Activated naive CD4-positive, alpha-beta T cell treated with anti-CD3 and anti-CD28 coated beads for 36 hours (primary cell): ENCODE data around the gene GRK1. TPM values are rescaled to one million over a fixed set of nuclear protein-coding genes. Genes with fewer than 3 reads are reported as not detected.
A peak's percentile ranks its signal among the peaks of the same experiment; 100 is the strongest.

Experiments used
- CTCF ChIA-PET: fragments of 350-600 bp; sonication (Branson Sonifier 250); formaldehyde crosslinking; loops from one replicate; lab custom pipeline; 2021; ENCODE audit warnings: antibody characterized with exemption; lab: Charles Lee
- DNase-seq: peaks from one replicate; pipeline ENCODE4 v3.0.0-alpha.2; 2020
- H3K27ac Mint-ChIP-seq: one replicate; pipeline ENCODE4 v1.8.0; 2021; ENCODE audit warnings: mild to moderate bottlenecking, mixed read lengths
- H3K27me3 Mint-ChIP-seq: one replicate; pipeline ENCODE4 v1.8.0; 2021; ENCODE audit warnings: low read depth, mixed read lengths
- H3K36me3 Mint-ChIP-seq: one replicate; pipeline ENCODE4 v1.8.0; 2021; ENCODE audit warnings: low read depth, mixed read lengths
- H3K4me1 Mint-ChIP-seq: one replicate; pipeline ENCODE4 v1.8.0; 2021; ENCODE audit warnings: low read depth, mixed read lengths
- H3K4me3 Mint-ChIP-seq: one replicate; pipeline ENCODE4 v1.8.0; 2021; ENCODE audit warnings: mild to moderate bottlenecking, moderate library complexity, mixed read lengths
- H3K9me3 Mint-ChIP-seq: one replicate; pipeline ENCODE4 v1.8.0; 2021; ENCODE audit warnings: mixed read lengths
- intact Hi-C: fragments of 100-400 bp; cut with micrococcal nuclease; formaldehyde crosslinking; loops from one replicate; pipeline ENCODE4 v1.15.1; 2023
- total RNA-seq, 2 experiments: library from RNA; stranded (reverse); gene quantifications; one replicate each; pipeline ENCODE4 v1.2.3, GENCODE V29; 2021

Gene GRK1
- total RNA-seq, 2 experiments from 2014 or later, result 0.10 TPM; not detected in 1

GRCh38 chr13:113646921-113647340 is 20.1 kb upstream of the GRK1 start:
- no peak overlapping the region for H3K4me3 Mint-ChIP-seq
- no peaks in the 10 kb centered on the region for H3K9me3 Mint-ChIP-seq
- intact Hi-C loops, result no loop called here
- CTCF ChIA-PET, result interaction anchor here (0.6 kb wide), 1 partner anchor 8 kb away, joined by 8 read pairs; no protein-coding TSS in a partner anchor
- peaks cover 9% of the 10 kb centered on the region for H3K36me3 Mint-ChIP-seq
- H3K27ac Mint-ChIP-seq, result no peak overlapping the region
- H3K27me3 Mint-ChIP-seq, result no peaks in the 10 kb centered on the region
- H3K4me1 Mint-ChIP-seq, result peaks cover 20% of the 10 kb centered on the region
- DNase-seq, result peak; percentile 5

GRCh38 chr13:113647351-113648215 is 19.4 kb upstream of the GRK1 start:
- Mint-ChIP-seq H3K9me3 (no peaks in the 10 kb centered on the region), H3K27ac (no peak overlapping the region), H3K4me1 (peaks cover 20% of the 10 kb centered on the region), H3K36me3 (peaks cover 3% of the 10 kb centered on the region), H3K4me3 (no peak overlapping the region), H3K27me3 (no peaks in the 10 kb centered on the region)
- CTCF ChIA-PET, result no interaction called here
- intact Hi-C loops, result no loop called here
- DNase-seq, result peak; percentile 3

GRCh38 chr13:113648216-113648610 is 18.8 kb upstream of the GRK1 start:
- peaks cover 20% of the 10 kb centered on the region for H3K4me1 Mint-ChIP-seq
- H3K27me3 Mint-ChIP-seq, result no peaks in the 10 kb centered on the region
- H3K4me3 Mint-ChIP-seq, result no peak overlapping the region
- CTCF ChIA-PET, result no interaction called here
- DNase-seq, result no peak
- no peak overlapping the region for H3K27ac Mint-ChIP-seq
- intact Hi-C loops, result no loop called here
- no peaks in the 10 kb centered on the region for H3K9me3 Mint-ChIP-seq
- H3K36me3 Mint-ChIP-seq, result no peaks in the 10 kb centered on the region

GRCh38 chr13:113649212-113649611 is 17.8 kb upstream of the GRK1 start:
- intact Hi-C loops, result no loop called here
- Mint-ChIP-seq H3K36me3 (no peaks in the 10 kb centered on the region), H3K9me3 (no peaks in the 10 kb centered on the region), H3K4me1 (peaks cover 24% of the 10 kb centered on the region), H3K27me3 (no peaks in the 10 kb centered on the region), H3K4me3 (no peak overlapping the region), H3K27ac (no peak overlapping the region)
- DNase-seq, result no peak
- CTCF ChIA-PET, result no interaction called here

GRCh38 chr13:113650275-113650674 is 16.7 kb upstream of the GRK1 start:
- no peaks in the 10 kb centered on the region for H3K27me3 Mint-ChIP-seq
- no peak overlapping the region for H3K27ac Mint-ChIP-seq
- peak; percentile 2 for DNase-seq
- CTCF ChIA-PET, result no interaction called here
- no peaks in the 10 kb centered on the region for H3K36me3 Mint-ChIP-seq
- H3K4me3 Mint-ChIP-seq, result no peak overlapping the region
- H3K4me1 Mint-ChIP-seq, result peaks cover 20% of the 10 kb centered on the region
- no peaks in the 10 kb centered on the region for H3K9me3 Mint-ChIP-seq
- intact Hi-C loops, result no loop called here

- H3K36me3 Mint-ChIP-seq, result no peaks in the 10 kb centered on the region
- no peaks in the 10 kb centered on the region for H3K27me3 Mint-ChIP-seq
- no peaks in the 10 kb centered on the region for H3K9me3 Mint-ChIP-seq
- H3K27ac Mint-ChIP-seq, result no peak overlapping the region
- no peak for DNase-seq
- peaks cover 19% of the 10 kb centered on the region for H3K4me1 Mint-ChIP-seq
- intact Hi-C loops, result no loop called here
- no peak overlapping the region for H3K4me3 Mint-ChIP-seq
- CTCF ChIA-PET, result no interaction called here
These were observed 16.3 kb upstream of the GRK1 start for GRCh38 chr13:113650731-113651148.

- DNase-seq, result peak; percentile 2
- Mint-ChIP-seq H3K9me3 (no peaks in the 10 kb centered on the region), H3K36me3 (no peaks in the 10 kb centered on the region), H3K27me3 (no peaks in the 10 kb centered on the region), H3K4me3 (no peak overlapping the region), H3K27ac (no peak overlapping the region), H3K4me1 (peaks cover 9% of the 10 kb centered on the region)
- intact Hi-C loops, result no loop called here
- CTCF ChIA-PET, result no interaction called here
These were observed 15.3 kb upstream of the GRK1 start for GRCh38 chr13:113651511-113652403.

GRCh38 chr13:113652404-113653263 is 14.4 kb upstream of the GRK1 start:
- no peak overlapping the region for H3K27ac Mint-ChIP-seq
- intact Hi-C loops, result no loop called here
- H3K27me3 Mint-ChIP-seq, result no peaks in the 10 kb centered on the region
- H3K36me3 Mint-ChIP-seq, result no peaks in the 10 kb centered on the region
- DNase-seq, result peak; percentile 2
- CTCF ChIA-PET, result no interaction called here
- H3K4me3 Mint-ChIP-seq, result no peak overlapping the region
- no peaks in the 10 kb centered on the region for H3K9me3 Mint-ChIP-seq
- peaks cover 4% of the 10 kb centered on the region for H3K4me1 Mint-ChIP-seq

- CTCF ChIA-PET, result no interaction called here
These were observed 13.5 kb upstream of the GRK1 start for GRCh38 chr13:113653264-113654174.

GRCh38 chr13:113654175-113654560 is 12.9 kb upstream of the GRK1 start:
- CTCF ChIA-PET, result no interaction called here
- Mint-ChIP-seq H3K4me1 (peaks cover 4% of the 10 kb centered on the region), H3K9me3 (no peaks in the 10 kb centered on the region), H3K4me3 (no peak overlapping the region), H3K27ac (no peak overlapping the region), H3K36me3 (no peaks in the 10 kb centered on the region), H3K27me3 (no peaks in the 10 kb centered on the region)
- no peak for DNase-seq
- intact Hi-C loops, result no loop called here

More at GRCh38 chr13:113653264-113654174, 13.5 kb upstream of the GRK1 start:
- no peaks in the 10 kb centered on the region for H3K27me3 Mint-ChIP-seq
- H3K4me1 Mint-ChIP-seq, result peaks cover 4% of the 10 kb centered on the region
- no peaks in the 10 kb centered on the region for H3K9me3 Mint-ChIP-seq
- no peak overlapping the region for H3K27ac Mint-ChIP-seq
- DNase-seq, result peak; percentile 20
- no peaks in the 10 kb centered on the region for H3K36me3 Mint-ChIP-seq
- no peak overlapping the region for H3K4me3 Mint-ChIP-seq
- intact Hi-C loops, result no loop called here
